Cardiac septum (tissue), 1 donor: ENCODE results near the gene BEAN1. TPM values are rescaled to one million over a fixed set of nuclear protein-coding genes. Genes with fewer than 3 reads are reported as not detected.
A peak's percentile ranks its signal among the peaks of the same experiment; 100 is the strongest.
"Not testable (repeated sequence)": the region's sequence is repeated elsewhere in the genome, so short reads cannot be mapped to it uniquely, and the experiment has no call there.

ENCODE experiments used
- DNase-seq: peaks from one replicate; pipeline ENCODE4 v3.0.0-alpha.2; 2020; ENCODE audit warnings: low spot score
- intact Hi-C: fragments of 100-400 bp; cut with DNase I; formaldehyde crosslinking; loops from one replicate; pipeline ENCODE4 v1.14.0; 2022
- total RNA-seq: library from RNA; stranded (reverse); fragmentation: NEBNext Ultra II Directional; extraction: Animal tissue kit (Norgen Biotek cat#: 25700); gene quantifications from one replicate; pipeline ENCODE4 v1.2.1, GENCODE V29; 2021
- donor health status: DM: no; HTN: no; CAD: no.

The BEAN1 gene
- total RNA-seq, 1 donor from 2014 or later, result 2.8 TPM

DNA sequence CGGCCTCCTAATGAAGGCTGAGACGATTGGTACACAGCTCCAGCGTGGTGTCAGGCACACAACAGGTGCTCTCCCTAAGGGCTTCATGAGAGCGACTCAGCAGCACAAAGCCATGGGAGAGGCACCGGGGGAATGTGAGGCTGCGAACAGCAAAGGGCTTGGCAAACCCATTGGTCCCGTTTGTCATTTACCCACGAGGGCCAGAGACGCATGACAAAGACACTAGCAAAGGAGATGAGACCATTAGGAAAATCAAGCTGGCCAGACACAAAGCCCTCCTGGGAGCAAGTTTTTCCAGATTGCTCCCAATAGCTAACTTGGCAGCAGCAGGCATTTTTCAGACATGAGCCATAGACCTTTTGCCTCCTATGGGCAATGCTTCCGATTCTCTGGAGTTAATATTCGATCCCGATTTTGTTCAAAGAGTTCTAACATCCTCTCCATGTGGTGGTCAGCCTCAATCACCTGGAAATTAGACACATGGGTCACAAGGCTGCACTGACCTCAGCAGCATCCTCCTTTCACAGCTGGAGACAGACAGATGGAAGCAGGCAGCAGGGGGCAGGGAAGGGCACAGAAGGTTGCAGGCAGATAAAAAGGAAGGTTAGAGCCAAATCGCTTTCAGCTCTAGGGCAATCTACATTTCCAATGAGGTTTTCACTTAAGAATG lies 84.6 kb downstream of the BEAN1 start:
- DNase-seq, result no peak
- intact Hi-C loops, result loop anchor here (5.0 kb wide), 1 partner anchor 104 kb away; no protein-coding TSS in a partner anchor

DNA sequence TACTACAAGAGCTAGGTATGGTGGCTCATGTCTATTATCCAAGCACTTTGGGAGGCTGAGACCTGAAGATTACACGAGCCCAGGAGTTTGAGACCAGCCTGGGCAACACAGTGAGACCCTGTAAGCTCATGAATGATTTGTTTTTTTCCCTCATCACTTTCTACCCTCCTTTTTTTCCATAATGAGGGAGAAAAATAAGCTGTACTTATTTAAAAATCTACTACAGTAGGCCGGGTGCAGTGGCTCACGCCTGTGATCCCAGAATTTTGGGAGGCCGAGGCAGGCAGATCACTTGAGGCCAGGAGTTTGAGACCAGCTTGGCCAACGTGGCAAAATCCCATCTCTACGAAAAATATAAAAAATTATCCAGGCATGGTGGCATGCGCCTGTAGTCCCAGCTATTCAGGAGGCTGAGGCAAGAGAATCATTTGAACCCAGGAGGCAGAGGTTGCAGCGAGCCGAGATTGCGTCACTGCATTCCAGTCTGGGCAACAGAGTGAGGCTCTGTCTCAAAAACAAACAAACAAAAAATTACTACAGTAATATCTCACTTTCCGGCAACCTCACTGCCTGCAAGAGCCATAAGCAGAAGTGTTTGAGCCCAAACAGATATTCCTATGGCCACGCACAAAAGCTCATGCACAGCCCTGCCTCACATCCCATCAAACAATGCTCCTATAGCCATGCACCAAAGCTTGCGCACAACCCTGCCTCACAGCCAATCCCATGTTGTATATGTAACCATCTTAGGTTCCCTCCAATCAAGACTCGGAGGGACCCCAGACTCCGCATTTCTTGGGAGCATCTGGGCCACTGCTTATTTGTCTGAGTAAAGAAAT lies 85.4 kb downstream of the BEAN1 start:
- no peak for DNase-seq
- intact Hi-C loops, result loop anchor here (5.0 kb wide), 1 partner anchor 105 kb away; no protein-coding TSS in a partner anchor

DNA sequence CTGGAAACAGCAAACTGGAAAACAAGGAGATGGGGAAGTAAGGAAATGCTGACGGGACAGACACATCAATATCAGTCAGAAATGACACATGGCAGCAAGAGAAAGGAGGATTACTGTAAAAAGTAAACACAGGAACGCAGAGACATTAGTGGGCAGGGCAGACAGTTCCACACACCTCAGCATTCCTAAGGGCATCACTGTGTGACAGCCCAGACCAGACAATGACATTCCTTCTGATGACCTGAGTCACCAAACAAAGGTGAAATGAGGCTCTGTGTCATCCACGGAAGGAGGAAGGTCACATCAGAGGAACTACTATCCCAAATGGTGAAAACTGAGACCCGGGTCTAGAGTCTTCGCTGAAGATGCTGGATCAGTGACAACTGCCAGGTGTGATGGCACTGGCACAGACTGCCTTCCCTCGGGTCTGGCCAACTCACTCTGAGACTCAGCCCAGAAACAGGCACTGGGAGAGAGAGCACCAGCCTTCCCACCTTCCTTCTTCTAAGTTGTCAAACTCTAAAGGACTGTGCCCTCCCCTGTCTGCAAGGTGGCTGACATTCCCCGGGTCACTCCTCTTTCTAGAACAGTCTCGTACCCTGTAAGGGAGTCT lies 86.1 kb downstream of the BEAN1 start:
- DNase-seq, result no peak
- intact Hi-C loops, result loop anchor here (5.0 kb wide), 1 partner anchor 106 kb away; no protein-coding TSS in a partner anchor

DNA sequence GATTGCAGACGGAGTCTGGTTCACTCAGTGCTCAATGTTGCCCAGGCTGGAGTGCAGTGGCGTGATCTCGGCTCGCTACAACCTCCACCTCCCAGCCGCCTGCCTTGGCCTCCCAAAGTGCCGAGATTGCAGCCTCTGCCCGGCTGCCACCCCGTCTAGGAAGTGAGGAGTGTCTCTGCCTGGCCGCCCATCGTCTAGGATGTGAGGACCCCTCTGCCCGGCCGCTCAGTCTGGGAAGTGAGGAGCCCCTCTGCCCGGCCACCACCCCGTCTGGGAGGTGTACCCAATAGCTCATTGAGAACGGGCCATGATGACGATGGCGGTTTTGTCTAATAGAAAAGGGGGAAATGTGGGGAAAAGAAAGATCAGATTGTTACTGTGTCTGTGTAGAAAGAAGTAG lies 87.3 kb downstream of the BEAN1 start:
- DNase-seq, result not testable (repeated sequence)
- intact Hi-C loops, result loop anchor here (5.0 kb wide), 1 partner anchor 107 kb away; no protein-coding TSS in a partner anchor

DNA sequence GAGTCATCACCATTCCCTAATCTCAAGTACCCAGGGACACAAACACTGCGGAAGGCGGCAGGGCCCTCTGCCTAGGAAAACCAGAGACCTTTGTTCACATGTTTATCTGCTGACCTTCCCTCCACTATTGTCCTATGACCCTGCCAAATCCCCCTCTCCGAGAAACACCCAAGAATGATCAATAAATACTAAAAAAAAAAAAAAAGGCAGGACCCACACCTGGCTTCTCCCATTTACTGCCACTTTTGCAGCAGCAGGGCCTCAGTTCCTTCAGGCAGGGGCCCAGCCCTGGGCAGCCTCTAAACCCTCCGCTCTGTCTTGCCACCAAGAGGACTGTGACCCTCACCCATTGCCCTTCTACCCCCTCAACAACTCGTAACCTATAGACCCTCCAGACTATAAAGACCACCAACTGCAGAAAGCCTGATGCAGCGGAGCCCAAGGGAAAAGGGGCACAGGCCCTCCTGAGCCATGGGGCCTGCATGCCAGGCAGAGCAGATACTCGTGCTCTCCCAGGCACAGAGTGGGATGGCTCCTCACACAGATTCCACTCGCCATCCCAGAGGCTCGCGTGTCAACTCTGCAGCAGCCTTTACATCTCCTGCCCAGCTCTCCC lies 88.0 kb downstream of the BEAN1 start:
- intact Hi-C loops, result loop anchor here (5.0 kb wide), 1 partner anchor 108 kb away; no protein-coding TSS in a partner anchor
- not testable (repeated sequence) for DNase-seq

DNA sequence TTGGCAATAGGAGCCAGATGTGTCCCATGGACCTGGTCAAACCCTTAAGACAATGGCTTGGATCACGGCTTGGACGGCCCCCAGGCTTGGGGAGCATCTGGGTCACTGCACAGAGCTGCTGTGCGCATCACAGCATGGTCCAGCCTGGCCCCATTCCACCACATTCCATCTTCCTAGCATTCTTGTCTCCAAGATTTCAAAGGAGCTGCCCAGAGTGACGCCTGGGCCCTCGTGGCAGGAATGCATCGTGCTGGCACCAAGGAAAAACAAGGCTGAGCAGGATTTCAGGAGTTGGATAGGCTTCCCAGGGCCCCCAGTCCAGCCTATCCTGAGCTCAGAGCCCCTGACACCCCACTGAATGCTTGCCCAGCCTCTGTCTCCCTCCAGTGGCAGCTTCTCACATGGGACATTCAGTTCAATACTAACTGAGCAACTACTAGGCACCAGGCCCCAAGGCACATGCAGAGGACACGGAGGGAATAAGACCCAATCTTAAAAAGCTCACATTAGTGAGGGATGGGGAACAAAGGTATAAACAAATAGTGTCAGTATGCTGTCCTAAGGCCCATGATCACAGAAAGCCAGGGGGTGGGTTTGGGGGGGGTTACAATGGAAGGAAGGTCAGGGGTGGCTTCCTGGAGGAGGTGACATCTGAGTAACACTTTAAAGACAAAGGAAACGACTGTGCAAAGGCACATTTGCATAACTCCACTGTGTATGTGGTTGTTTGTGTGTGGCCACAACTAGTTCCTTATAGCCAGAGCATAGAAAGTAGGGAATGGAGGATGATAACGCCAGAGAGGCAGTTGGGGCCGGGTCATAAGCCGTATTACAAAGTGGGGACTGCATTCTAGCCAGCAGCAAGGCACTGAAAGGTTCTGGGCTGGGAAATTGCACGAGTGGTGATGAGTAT lies 88.8 kb downstream of the BEAN1 start:
- intact Hi-C loops, result loop anchor here (2.0 kb wide), 2 partner anchors 35 to 155 kb away; partner anchors contain the start of gene TK2

DNA sequence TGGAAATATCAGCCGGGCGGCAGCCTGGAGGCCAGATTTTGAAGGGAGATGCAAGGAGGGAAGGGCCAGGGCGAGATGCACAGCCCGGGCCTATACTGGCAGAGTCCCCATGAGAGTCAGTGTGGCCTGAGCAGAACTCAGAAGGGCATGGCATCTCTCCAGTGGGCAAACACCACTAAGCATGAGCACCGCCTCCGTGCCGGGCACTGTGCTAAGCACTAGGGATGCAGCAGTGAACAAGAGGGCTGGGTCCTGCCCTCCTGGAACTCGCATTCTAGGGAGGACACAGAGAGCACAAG lies 89.4 kb downstream of the BEAN1 start:
- intact Hi-C loops, result loop anchor here (2.0 kb wide), 2 partner anchors 34 to 156 kb away; partner anchors contain the start of gene TK2
- DNase-seq, result no peak

More for the DNA sequence above, 88.8 kb downstream of the BEAN1 start:
- no peak for DNase-seq

DNA sequence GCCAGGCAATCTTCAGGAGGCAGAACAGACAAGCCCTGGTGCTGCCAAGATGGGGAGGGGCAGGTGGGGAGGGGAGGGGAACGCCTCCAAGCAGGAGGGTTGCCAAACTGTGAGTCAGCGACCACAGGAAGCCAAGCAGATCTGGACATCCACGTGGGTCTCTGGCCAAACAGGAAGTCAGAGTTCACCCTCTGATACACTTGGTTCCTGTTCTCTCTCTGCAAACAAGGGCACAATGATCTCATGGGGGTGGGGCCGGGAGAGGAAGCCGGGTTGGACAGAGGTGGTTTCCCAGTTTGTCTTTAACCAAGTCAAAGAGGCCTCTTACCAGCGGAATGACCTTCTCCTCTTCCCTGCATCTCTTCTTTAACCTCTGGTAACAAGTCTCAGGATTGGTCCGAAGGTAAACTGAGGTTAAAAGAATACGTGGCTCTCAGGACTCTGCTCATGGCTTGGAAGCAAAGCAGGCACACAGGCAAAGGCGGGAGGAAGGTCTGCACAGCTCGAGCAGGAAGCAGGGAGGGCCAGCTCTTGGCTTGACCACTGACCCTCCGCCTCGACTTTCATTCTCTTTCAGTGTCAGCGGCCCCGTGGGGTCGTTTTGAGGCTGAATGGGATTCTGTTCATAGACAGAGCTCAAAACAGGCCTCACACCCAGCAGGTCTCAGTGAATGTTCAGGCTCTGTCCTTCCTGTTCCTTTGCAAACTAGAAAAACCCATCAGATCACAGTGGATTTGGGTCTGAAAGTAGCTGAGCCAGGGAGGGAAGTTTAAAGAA lies 89.9 kb downstream of the BEAN1 start:
- DNase-seq, result peak; percentile 99
- intact Hi-C loops, result loop anchor here (2.0 kb wide), 2 partner anchors 34 to 156 kb away; partner anchors contain the start of gene TK2

DNA sequence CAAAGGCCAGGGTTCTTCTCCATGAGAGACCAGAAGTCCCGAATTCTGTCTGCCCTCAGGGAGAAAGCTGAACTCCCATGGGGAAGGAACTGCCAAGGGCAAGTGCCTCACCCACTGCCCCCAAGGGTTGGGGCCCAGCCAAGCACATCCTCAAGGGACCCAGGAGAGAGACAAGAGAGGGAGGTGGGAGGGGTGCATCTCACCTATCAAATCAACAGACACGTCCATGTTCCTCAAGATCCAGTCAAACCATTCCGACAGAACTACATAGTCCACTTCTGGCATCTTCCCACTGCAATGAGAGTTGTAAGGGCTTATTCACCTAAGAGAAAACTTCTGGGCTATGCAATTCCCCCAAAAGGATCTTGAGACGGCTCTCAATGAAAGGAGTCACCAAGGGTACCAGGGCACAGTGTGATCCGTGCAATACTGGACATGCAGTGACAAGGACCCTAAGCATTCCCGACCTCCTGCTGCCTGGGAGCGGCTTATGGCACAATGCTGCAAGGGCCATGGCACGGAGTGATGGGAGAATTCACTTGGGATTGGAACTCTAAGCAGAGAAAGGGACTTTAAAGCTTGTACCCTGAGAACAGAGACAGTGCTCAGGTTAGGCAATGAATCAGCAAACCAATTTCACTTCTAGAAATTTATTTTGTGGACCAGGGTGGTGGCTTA lies 90.6 kb downstream of the BEAN1 start:
- DNase-seq, result no peak
- intact Hi-C loops, result loop anchor here (2.0 kb wide), 2 partner anchors 33 to 157 kb away; partner anchors contain the start of gene TK2

DNA sequence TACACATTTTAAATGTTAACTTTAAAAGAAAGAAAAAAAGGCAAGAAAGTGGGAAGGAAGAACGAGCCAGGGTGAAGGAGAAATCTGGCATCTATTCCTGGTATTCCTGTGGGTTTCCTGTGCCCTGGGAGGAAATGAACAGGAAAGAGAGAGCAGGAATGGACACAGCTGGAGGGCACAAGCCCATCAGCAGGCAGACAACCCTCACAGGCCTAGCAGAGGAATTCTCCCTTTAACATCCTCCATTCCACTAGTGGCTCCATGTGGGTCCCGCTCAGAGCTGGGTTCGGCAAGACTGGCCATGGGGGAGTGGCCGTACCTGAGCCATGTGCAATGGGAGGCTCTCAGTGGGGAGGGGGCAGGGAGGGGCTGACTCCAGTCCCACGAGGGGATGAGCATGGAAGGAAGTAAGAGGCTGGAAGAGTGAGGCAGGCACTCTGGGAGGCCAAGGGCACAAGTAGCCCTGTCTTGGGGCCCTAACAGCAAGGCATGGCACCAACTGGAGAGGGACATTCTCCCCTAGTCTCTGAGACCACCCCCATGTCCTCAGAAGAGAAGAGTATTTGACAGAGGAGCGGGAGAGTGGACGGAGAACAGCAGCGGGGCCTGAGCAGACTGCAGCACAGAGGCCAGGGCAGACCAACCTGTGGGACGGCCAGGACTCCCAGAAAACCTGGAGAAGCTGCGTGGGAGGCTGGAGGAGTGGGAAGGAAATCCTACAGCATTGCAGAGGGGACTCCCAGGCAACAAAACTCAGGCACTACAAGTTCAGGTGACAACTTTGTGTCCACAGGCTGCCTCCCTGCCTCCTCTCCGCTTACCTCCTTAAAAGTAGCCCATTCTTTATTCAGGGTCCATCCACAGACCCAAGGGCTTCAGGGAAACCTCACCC lies 92.6 kb downstream of the BEAN1 start:
- intact Hi-C loops, result no loop called here
- DNase-seq, result no peak

DNA sequence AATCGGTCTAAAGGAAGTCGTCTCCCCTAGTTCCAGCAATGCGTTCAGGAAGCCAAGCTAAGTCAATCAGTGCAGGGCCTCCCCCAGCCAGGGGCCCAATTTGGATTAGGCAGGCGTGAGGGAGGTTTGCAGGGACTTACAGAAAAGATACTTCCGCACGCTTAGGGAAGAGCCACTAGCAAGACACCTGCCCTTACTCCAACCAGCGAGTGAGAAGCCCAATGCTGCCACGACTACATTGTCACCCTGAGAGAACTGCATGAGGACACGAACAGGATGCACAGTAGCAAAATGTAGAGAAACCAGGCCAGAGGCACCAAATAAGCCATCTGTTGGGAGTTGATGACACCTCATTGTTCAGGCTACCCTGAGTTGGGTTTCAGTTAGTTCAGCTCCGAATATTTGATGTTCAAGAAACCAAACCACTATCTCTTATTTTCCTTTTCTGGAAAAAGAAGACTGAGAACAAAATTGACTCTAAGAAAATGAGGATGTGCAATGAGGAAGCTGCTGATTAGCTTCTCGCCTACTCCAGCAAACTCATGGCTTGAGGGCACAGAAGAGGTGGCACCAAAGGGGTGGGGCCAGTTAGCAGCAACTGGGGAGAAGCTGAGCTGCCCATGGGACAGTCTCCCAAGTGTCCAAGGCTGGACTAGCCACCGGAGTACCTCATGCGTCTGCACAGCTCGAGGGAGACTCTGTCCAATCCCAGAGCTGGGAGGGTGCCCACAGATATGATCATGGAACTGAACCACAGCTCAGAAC lies 93.5 kb downstream of the BEAN1 start:
- intact Hi-C loops, result no loop called here

DNA sequence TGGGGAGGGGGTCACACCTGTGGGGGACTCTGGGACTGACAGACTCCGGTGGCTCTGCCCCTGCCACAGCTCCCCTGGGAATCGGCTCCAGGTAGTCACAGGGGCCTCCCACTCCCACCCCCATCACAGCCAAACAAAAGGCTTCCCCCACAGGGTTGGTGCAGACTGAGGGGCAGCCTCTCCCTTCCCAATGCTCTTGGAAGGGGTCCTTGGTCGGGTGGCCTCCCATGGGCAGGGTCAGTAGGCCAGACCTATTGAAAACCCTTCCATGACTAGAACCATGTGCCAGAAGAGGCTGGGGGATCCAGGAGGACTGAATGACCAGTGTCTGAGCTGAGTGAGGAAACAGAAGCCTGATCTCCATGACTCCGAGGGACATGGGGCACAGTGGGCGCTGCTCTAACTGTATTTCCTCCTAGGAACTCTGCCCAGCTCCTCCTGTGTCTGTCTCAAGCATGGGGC lies 94.2 kb downstream of the BEAN1 start:
- DNase-seq, result no peak
- intact Hi-C loops, result no loop called here

More for the DNA sequence above, 93.5 kb downstream of the BEAN1 start:
- peak; percentile 88 for DNase-seq

DNA sequence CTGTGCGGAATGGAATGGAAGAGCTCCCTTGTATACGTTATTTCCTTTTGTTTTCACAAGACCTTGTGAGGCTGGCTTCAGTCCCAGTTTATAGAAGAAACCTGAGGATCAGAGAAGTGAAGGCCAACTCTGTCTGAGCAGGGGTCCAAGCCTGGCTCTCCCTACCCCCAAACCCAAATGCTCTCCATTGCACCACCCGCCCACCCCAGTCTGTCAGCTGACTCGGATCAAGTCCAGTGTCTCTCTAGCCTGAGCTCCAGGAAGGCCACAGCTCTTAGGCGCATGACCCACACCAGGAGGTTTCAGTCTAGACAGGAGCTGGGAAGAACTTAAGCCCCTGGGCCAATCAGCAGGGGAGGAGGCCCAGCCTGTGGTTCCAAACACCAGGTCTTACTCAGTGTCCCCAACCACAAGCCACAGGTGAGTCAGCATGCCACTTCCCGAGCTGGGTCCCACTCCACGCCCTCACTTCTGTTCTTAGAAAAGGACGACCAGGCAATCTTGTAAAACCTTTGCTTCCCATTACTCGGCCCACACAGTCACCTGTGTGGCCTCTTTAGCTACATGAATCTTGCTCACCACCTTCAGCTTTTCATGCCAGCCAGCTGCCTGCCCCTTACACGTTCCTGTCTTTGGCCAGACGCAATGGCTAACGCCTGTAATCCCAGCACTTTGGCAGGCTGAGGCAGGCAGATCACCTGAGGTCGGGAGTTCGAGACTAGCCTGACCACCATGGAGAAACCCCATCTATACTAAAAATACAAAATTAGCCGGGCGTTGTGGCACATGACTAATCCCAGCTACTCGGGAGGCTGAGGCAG lies 95.1 kb downstream of the BEAN1 start:
- peak; percentile 93 for DNase-seq
- intact Hi-C loops, result no loop called here

DNA sequence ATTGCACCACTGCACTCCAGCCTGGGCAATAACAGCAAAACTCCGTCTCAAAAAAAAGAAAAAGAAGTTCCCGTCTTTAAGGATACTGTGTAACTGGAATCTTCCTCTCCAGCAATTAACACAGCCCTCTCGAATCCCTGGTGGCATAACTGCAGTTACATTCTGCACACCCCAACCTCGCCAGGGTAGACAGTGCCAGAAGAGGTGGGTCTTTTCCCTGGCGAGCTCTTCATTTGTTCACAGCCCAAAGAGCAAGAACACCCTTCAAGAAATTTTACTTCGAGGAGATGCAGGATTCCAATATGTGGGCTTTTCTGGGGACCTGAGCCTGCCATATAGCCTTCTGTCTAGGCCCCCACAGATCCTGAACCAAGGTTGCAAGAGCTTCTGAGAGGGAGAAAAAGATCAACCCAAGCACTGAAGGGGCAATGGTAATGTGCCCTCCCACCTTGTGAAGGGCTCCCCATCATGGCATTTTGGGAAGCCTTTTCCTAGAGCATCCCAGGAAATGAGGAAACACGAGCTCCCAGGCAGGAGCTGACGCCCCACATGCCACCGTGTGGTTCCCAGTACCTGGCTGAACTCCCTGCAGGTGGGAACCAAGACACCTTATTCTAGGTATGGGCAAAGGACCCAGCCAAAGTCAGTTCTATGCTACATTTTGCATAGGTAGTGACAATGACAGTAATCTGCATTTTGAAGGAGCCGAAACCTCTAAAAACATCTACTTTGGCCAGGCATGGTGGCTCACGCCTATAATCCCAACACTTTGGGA lies 95.9 kb downstream of the BEAN1 start:
- DNase-seq, result no peak

More for the DNA sequence above, 95.9 kb downstream of the BEAN1 start:
- intact Hi-C loops, result no loop called here
